HG02678 (cell line): Measurements from ENCODE around the gene PSMB11.

Experiments used
- ATAC-seq: cut with Tn5 transposase; IDR thresholded peaks from one replicate; pipeline ENCODE4 v1.9.1; 2021; ENCODE audit warnings: mild to moderate bottlenecking, moderate library complexity; ENCODE audit not compliant: unreplicated experiment

The PSMB11 gene

DNA sequence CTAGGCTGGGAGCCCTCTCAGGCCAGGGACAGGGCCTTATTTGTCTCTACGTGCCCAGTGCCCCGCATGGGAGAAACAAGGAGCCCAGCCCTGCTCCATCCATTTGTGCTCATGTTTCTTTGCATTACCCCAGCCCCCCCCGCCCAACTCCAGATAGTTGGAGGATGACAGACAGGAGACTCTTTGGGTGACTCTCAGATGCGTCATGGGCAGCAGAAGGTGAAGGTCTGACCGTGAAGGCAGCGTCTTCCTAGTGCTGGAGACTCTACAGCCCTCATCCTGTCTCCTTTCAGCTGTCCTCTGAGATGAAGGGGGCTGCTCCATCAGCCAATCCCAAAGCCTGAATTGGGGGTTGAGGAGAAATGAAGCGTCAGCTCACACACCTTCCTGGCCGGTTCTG lies 283 bp upstream of the PSMB11 start:
- no peak for ATAC-seq

DNA sequence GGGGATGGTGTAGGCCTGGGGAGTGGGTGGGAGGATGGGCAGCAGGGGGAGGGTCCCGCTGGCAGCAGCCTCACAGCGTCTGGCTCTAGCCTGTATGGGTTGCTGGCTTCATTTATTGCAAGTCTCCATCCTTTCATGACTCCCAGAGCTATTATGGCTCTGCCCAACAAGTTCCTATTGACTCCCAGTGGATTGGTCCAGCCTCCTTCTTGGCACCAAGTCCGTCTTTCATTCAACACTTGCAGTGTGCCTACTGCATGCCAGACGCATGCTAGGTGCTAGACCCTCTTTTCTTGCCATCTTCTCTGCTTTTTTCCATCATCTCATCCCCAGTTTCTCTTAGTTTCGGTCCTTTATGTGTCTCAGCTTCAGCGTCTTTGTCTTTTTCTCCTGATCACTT lies 1.1 kb downstream of the PSMB11 start:
- ATAC-seq = no peak

DNA sequence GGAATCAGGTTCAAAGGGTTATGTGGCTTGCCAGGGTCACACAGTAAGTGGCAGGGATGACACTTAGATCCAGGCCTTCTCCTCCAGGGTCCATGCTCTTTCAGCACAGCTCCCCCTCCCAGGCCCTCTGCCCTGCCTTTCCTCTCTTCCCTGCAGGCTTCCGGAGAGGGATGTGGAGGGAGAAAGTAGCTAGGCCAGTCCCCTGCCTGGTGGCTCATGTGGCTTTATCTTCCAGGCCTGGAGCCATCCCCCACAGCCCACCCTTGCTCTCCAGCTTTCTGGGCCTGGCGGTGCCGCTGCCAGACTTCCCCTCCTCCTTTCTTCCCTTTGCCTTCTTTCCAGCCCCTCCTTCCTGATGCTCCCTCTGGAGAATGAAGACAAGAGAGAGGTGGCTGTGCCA lies 1.7 kb downstream of the PSMB11 start:
- ATAC-seq = no peak

DNA sequence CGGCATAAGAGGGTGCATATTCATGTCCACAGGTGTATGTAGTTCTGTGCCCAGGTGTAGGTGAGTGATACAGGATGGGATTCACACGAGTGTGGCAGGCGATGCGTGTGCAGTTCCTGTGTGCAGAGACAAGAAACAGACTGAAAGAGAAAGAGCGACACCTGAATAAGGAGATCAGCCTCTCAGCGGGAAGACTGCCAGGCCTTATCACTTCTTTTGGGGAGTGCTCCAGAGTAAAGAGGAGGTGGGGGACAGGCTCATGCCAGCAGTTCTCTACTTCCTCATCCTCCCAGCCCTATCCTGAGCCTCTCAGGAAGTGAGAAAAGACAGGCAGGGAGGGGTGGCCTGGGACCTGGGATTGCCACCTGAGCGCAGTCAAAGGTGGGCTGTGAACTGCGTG lies 2.8 kb downstream of the PSMB11 start:
- ATAC-seq = no peak

DNA sequence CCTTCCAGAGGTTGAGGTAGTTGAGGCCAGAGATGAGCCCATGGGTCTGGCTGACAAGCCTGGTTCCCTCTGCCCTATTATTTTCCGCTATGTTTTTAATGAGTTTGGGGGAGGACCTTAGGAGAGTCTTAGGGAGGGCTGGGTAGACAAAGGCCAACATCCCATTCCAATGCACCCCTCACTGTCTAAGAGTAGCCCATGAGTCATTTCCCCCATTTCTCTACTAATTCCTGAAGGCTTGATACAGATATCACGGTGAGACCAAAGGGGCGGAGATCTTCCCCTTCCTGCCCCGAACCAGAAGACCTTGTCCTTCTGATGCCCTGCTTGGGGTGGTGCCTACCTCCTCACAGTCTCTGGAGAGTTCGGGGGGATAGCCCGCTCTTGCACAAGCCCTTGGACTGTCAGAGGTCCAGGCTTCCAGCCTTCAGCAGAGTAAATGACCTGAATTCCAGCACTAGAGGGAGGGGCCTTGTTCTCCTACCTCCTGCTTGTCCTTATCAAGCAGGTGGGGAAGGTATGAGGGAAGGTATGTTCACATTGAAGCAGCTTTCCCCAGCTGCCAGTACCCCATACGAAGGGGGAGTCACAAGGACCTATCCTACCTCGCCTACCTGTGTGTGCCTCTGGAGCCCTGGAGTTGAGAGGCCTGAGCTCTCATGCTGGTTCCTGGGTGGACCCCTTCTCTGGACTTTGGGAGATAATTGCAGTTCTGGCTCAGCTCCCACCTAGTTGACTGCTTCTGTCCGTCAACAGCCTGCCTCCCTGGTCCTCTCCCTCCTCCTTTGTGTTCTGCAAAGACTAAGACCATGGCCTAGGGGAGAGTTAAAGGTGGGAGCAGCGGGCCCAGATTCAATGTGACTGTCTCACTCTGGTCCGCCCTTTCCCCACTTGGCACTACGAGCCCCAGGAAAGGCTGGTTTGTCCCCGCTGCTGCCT lies 3.7 kb downstream of the PSMB11 start:
- ATAC-seq = no peak

DNA sequence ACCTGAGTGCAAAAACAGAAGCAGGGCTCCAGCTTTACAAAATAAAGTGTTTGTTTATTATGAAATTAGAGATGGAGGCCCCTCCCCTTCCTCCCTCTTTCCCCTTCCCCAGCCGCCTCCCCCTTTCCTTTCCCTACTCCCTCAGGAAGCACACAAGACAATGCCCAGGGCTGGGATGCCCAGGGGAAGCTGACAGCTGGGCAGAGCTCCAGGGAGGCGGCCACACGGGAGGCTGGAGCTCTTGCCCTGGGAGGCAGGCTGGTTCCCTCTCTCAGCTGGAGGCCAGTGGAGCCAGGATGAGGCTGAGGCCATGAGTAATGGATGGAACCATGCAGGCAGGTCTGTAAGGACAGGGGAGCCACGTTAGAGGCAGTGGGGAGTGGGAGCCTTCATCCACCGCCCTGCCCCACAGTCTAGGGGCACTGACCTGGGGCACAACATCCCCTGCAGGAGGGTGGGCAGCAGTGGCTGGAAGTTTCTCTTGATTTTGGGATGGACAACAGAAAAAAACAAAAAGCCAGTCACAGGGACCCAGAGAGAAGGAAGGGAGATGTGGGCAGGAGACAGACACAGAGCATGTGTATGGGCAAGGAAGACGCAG lies 5.1 kb downstream of the PSMB11 start:
- ATAC-seq = no peak

DNA sequence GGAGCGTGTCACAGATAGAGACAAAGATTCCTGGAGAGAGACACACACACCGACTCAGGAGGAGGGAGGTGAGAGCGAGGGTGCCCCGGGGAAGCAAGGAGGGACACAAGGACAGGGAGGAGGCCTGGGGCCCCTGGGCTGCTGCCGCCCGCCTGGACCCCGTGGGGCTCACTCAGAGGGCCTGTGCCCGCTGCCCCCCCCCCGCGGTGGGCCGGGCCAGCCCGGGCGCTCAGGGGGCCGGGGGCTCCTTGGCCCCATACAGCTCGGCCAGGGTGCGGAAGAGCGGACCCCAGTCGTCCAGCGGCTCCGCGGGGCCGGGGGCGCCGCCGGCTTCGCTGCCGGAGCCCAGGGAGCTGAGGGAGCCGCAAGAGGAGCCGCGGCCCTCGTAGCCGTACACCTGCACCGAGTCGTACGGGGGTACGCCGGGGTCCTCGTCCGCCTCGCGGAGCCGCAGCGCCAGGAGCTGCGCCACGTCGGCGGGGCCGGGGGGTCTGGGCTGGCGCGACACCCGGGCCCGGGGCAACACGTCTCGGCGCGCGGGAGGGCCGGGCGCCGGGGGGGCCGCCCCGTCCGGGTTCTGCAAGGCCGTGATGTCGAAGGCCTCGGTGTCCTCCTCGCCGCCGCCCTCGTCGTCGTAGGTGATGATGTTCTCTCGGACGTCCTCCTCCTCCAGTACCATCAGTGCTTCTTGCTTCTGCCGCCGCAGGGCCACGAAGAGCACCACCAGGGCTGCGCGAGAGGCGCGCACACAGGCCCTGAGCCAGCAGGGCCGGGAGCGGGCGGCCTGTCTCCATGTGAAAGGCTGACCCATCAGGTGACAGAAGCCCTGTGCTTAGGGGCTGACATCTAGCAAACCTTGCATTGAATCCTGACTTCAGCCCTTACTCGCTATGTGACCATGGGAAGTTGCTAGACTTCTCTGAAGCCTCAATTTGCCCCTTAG lies 6.0 kb downstream of the PSMB11 start:
- ATAC-seq = no peak

DNA sequence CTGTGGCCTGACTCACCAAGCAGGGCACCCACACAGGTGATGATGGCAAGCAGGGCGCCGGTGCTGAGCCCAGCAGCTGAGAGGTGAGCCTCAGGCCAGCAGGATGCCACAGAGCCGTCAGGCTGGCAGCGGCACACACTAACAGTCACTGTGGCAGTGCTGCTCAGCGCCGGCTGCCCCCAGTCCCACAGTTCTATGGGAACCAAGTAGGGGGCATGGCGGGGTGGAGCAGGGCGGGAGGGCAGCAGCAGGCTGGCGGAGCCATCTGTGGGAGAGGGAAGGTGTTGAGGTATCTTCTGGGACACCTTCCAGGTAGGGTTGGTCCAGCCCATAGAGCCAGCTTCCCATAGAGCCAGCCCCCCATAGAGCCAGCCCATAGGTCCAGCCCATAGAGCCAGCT lies 7.0 kb downstream of the PSMB11 start:
- no peak for ATAC-seq

DNA sequence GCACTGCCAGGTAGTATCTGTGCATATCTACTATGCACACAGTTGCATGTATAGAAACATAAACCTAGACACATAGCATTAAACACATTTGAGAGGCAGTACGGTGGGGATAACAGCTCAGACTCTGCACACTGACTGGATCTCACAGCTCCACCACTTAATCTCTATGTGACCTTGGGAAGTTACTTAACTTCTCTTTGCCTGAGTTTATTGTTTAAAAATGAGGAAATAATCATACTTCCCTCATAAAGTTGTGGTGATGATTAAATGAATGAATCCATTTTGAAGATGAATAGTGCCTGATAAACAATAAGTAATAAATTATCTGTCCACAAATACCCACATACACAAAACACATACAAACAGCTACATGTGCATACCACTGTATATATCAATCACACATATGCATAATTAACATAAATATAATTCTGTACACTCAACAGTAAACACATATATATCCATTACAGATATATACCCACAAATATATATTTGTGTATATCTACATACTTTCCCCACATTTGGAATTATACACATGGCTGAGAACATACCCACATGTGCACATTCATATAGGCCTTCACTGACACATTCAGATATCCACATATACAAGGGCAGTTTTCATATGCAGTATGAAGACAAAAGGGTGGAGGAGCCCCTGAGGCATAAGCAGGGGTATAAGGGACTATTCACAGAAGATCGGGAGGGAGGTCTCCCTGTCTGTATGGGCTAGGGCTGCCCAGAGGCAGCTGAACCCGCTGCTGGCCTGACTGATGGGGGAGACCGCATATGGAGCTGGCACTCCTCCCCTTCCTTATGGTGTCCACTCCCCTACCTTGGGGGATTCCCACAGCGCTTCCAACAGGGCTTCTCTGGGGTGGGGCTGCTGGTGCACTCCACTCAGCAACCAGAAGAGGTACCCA lies 9.4 kb downstream of the PSMB11 start:
- no peak for ATAC-seq

DNA sequence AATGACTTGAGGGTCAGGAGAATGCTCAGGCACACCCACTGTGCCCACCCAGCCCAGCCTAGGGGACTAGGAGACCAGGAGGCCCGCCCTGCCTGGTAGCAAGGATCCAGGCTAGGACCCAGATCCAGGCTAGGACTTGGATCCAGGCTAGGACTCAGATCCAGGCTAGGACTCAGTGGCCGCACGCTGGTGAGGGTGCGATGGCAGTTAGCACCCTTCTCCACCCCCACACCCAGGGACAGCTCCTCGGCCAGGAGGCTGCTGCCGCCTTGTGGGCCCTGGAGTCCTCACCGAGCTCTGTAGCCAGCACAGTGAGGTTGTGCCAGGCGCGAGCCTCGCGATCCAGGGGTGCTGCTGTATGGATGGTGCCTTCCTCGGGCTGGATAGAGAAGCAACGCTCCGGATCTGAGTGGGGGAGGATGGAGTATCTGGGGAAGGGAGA lies 10.2 kb downstream of the PSMB11 start:
- ATAC-seq = no peak

DNA sequence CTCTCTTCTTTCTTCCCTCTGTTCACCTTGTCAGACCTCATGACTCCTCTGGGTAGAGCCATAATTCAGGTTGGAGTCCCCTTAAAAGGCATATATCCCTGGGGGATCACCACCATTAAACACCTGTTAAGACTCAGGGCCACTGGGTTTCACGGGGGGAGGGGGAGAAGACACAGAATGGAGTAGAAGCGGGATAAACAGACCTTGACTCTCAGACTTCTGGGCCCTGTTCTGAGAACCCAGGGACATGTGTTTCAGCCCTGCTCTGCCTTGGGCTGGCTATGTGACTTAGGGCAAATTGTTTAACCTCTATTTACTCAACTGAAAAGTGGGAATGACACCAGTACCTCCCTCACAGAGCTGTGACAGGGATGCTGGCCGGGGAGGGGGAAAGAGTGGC lies 10.7 kb downstream of the PSMB11 start:
- no peak for ATAC-seq

DNA sequence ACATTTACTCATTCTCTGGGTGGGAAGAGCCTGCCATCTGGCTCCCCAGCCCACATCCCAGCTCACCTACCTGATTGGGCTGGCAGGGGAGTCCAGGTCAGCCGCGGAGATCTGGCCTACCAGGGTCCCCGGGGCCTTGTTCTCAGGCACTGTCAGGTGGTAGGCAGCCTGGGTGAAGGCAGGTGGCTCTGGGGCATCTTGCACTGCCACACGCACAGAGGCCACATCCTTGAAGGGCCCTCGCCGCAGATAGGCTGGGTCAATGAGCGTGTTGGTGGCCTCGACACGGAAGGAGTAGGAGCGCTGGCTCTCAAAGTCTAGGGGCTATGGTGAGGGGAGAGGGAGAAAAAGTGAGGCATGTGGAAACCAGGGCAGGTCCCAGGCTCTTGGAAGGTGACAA lies 11.4 kb downstream of the PSMB11 start:
- ATAC-seq = no peak

DNA sequence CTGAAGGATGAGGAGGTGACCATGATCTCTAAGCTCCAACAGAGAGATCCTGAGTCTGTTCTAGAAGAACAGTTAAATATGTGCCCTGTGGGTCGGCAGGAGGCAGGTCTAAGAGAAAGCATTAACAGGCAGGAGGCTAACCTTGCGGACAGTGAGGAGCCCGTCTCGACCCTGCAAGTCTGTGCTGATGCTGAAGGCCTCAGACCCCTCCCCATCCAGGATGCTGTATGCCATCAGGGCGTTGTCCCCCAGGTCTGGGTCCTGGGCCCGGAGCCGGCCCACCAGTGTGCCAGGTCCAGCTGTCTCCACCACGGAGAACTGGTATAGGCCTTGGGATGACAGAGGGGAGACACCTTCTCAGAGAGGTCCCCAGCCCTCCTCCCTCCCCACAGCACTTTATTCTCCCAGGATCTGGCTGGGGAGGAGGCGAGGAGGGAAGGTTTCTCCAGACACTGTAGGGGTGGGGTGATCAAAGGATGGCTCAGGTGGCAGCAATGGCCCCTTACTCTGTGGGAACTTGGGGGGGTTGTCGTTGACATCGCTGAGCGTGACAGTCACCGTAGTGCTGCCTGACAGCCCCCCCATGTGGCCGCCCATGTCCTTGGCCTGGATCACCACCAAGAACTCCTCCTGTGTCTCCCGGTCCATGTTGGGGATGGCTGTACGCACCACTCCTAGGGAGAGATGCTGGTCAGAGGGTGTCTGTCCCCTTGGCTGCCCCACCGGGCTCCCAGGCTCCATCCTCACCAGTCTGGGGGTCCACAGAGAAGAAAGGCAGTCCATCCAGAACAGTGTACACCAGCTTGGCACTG lies 12.2 kb downstream of the PSMB11 start:
- no peak for ATAC-seq

DNA sequence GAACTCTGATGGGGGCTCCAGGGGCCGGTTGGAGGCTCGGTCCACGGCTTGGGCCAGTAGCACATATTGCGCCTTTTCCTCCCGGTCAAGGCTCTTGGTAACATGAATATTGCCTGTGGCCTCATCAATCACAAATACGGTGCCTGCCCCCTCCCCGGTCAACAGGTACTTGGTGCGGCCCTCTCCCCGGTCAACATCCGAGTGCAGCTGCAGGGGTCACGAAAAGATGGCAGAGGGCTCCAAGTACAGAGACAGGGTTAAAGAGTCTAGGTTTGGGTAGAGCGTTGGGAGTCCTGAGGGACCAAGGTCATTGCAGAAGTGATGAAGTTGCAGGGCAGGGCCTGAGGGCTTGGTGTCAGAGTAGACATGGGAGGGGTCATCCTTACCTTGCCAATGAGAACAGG lies 13.1 kb downstream of the PSMB11 start:
- ATAC-seq = no peak

DNA sequence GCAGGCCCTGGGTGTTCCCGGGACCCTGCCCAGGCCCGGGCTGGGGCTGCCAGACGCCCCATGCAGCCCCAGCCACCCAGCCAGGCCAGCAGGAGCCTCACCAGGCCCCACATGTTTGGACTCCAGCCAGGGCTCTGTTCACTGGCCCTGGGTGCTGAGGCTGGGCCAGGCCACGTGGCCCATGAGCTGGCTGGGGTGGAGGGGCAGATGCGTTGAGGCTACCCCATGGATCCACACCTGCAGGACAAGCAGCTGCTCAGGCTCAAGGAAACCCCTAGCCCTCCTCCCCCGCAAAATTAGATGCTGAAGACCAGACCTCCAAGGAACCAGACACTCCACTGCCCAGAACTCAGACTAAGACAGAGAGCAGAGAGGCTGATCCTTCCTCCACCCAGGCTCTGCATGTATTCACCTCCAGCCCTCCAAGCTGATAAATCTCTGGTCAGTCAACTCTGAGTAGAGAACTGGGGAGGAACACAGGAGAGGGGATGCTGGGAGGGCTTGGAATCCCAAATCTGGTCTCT lies 13.7 kb downstream of the PSMB11 start:
- ATAC-seq = no peak

DNA sequence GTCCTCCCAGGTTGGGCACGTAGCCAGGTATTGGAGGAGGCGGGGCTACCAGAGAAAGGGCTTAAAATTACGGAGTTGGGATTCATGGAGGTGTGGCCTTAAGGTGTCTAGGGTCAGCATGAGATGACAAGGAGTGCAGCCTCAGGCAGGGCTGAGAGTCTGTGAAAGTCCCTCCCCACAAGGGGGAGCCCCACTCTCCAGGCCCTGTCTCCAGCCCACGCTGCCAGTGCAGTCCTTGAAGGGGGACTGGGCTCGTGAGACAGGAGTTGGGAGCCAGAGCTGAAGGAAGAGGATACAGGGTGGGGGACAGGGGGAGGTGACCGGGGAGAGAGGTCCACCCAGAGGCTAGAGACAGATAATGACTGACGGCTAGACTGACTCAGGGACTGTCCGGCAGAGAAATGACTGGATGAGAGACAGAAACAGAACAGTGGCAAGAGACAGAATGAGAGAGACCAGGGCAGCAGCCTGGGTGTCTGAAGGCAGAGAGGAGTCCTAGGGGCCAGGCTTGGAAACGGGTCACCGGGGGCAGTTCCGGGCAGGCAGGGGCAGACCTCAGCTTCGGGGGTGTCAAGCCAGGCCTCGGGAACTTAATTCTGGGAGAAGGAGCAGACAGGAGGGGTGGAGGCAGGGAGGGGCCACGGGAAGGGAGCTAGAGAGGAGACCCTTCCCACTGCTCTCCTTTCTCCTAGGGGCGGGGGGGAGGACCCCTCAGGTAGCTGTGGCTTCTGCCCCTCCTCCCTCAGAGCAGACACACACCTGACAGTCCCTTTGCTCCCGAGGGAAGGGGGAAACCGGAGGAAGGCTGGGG lies 14.3 kb downstream of the PSMB11 start:
- peak; percentile 55 for ATAC-seq

DNA sequence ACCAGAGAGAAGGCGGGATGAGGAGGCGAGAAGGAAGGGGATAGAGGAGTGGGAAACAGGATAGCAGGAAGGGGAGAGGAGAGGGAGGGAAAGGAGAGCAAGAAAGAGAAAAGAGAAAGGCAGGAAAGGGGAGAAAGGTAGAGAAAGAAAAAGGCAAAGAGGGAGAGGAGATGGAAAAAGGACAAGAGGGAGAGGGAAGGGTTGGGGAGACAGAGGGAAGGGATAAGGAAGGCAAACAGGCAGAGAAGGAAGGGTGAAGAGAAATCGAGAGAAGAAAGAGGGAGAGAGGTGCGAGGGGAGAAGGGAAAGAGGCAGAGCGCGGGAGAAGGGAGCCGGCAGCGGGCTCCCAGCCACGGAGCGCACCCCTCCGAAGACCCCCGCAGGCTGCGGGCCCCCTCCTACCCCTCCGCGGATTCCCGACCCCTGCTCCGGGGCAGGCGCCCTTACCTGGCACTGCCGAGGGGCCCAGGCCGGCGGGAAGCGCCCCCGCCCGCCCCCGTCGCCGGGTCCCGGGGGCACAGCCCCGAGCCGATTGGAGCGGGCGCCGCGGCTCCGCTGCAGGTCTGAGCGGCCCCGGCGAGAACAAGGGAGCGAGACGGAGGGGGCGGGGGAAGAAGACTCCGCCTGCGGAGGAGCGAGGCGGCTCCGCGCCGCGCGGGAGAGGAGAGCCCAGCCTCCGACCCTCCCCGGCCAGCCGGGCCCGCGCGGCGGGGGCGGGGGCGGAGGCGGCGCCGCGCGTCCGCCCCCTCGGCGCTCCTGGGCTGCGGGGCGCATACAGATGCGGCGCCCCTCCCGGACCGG lies 15.1 kb downstream of the PSMB11 start, which contains the start of gene CDH24:
CDH24 (minus strand) TSS at position 565 of the 801 bp plus-strand sequence. CDS start 1,787 bp downstream, outside the sequence.
- ATAC-seq = peak; percentile 66
